ENCODE results near the gene TDP1.

- TF ChIP-seq CTCF (IDR thresholded peaks at IDR 0.05) (no peak), POLR2A (IDR thresholded peaks at IDR 0.05) (no peak)
These were observed 49.7 kb upstream of the TDP1 start for GRCh38 chr14:89906000-89906399.
